ENCODE data around the gene SGIP1.

GRCh38 chr1:66728021-66728420, 194.1 kb downstream of the SGIP1 start:
- TF ChIP-seq POLR2A (IDR thresholded peaks at IDR 0.05) (no peak), CTCF (IDR thresholded peaks at IDR 0.05) (no peak)
